NB4 (cell line): ENCODE measurements around the gene NCL.

ENCODE experiments used
- DNase-seq: peaks from one replicate; pipeline ENCODE4 v3.0.0; 2010; ENCODE audit warnings: low read depth
- H3K4me3 ChIP-seq: one replicate; pipeline ENCODE4 v1.5.1; 2011; ENCODE audit warnings: mild to moderate bottlenecking, low read depth, low read length, moderate library complexity
- CTCF ChIP-seq: IDR thresholded peaks from one replicate; pipeline ENCODE4 v1.5.1; 2012; ENCODE audit warnings: low read depth, low read length
- MAX ChIP-seq: IDR thresholded peaks from 2 replicates; pipeline ENCODE4 v1.6.1; 2011; ENCODE audit warnings: low read depth, low read length
- MYC ChIP-seq: IDR thresholded peaks from 2 replicates; pipeline ENCODE4 v1.6.1; 2011; ENCODE audit warnings: low read depth, low read length
- POLR2A ChIP-seq: IDR thresholded peaks from 2 replicates; pipeline ENCODE4 v1.6.1; 2011; ENCODE audit warnings: mild to moderate bottlenecking; ENCODE audit not compliant: insufficient read length; ENCODE audit errors: extremely low read depth

Gene NCL

GRCh38 chr2:231413921-231414476 is 50.3 kb downstream of the NCL start:
- TF ChIP-seq CTCF (no peak), MYC (no peak), MAX (no peak), POLR2A (no peak)
- H3K4me3 ChIP-seq: no peak overlapping the region
- DNase-seq: no peak

DNA sequence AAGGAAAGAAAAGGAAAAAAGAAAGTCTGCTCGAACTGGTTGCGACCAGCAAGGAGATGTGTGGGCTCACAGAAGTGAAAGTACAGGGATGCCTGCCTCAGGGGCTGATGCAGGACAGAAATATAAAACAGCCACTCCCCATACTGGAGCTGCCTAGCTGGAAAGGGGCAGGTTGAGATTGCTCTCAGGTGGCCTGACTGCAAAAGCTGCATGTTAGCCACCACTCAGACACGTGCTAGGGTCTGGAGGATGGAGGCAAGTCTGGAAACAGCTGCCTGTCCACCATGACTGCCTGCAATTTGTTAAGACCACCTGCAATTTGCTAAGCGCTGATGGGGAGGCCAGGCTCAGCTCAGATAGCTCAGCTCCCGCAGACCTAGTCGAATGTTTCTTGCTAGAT is 50.8 kb downstream of the NCL start:
- no peak for TF ChIP-seq MAX
- TF ChIP-seq MYC: no peak
- H3K4me3 ChIP-seq: no peak overlapping the region
- no peak for DNase-seq

DNA sequence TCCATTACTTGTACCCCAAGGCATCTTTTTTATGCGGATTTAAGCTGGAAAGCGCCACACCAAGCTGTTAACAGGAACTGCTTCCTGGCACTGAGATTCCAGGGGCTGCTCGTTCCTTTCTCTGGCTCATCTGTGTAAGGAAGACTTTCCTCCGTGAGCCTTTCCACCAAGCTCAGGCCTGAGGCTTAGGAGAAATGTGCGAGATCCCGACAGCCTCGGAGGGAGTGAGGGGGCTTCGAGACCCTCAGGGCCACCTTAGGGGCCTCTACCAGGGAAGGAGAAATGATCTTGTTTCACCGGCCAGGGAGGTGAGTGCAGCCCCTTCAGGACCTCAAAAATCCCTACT is 51.7 kb downstream of the NCL start:
- no peak for TF ChIP-seq CTCF
- TF ChIP-seq POLR2A: no peak
- no peak for TF ChIP-seq MYC
- DNase-seq: no peak
- no peak overlapping the region for H3K4me3 ChIP-seq

GRCh38 chr2:231411831-231412617 is 52.3 kb downstream of the NCL start:
- DNase-seq: peak; percentile 89
- H3K4me3 ChIP-seq: peak overlapping the region; percentile 46
- no peak for TF ChIP-seq POLR2A
- peak; percentile 97 for TF ChIP-seq CTCF
- TF ChIP-seq MAX: 0 out of 2 replicates have a peak, but pooled peaks have one; percentile 30
- TF ChIP-seq MYC: peak; percentile 37

GRCh38 chr2:231411237-231411636 is 53.0 kb downstream of the NCL start:
- no peak overlapping the region for H3K4me3 ChIP-seq
- TF ChIP-seq MYC (no peak), POLR2A (no peak), MAX (no peak), CTCF (no peak)
- no peak for DNase-seq

DNA sequence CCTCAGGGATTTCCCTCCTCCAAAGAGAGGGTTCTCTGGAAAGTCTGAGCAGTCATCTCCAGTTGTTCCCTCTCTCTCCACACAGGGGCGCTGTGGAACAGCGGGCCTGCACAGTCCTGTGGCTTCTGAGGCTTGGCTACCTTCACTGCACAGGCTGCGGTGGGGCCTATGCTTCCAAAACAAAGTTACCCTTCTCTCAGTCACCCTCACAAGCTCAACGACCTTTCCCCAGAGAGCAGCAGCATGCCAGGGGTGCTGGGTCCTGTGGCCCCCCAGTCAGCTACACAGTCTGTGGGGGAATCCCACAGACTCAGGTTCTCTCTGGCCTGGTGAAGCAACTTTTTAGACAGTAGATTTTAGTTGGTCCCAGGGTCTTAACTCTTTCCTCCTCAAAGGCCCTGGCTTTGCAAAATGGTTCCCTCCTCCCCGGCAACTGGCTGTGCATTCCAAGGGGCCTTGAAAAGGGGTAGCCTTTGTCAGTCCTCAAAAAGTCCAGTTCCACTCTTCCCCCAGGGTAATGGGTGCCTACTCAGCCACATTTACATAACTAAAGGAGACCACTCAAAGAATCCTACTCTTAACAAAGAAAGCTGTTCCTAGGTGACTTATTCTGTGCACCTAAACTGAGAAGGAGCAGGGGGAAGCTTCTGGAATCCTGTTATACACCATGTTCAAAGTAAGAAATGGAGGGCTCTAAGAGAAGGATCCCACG is 53.8 kb downstream of the NCL start:
- no peak for TF ChIP-seq MYC
- peak; percentile 59 for TF ChIP-seq CTCF
- no peak overlapping the region for H3K4me3 ChIP-seq
- no peak for DNase-seq
